Stimulated activated CD8-positive, alpha-beta memory T cell treated with anti-CD3 and anti-CD28 coated beads, Interleukin-12 subunit alpha, Interleukin-12 subunit beta, amount 100 ng/mL, for 4 hours (primary cell): Measurements from ENCODE around the gene BBX.

Experiments used
- DNase-seq: peaks from one replicate; pipeline ENCODE4 v3.0.0-alpha.2; 2020; ENCODE audit warnings: low read depth

The BBX gene

DNA sequence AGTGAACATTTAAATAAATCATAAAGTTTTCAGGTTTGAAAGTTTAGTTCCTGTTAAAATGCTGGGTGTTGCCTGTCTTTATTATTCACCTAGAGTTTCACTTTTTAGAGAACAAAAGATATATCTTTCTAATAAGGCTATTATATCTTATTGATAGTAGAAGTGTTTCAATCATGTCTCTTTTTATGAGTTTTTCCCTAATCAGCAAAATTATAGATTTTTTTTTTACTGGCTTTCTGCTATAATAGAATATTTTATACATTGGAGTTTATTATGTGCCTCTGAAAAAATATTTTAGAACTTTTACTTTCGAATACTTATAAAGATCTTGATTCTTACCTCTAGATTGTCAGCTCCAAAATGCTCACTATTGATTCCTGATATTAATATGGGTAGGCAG, 131.5 kb downstream of the BBX start:
- no peak for DNase-seq

DNA sequence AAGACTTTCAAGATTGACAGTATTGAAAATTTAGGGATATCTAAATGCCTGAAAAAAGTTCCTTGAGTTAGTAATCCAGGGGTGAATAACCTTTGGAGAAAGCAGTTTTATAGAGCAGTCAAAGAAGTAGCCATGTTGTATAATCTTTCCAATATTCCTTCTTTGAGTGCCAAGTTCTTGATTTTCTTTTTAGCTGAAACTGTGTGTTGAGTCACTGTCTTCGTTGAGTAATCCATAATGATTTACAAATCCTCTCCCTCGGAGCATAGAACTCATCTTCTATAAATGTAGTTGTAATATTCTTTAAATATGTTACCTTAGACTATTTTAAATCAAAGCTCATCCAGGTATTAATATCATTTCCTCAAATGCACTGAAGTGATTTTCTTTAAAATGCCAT, 135.2 kb downstream of the BBX start:
- no peak for DNase-seq

DNA sequence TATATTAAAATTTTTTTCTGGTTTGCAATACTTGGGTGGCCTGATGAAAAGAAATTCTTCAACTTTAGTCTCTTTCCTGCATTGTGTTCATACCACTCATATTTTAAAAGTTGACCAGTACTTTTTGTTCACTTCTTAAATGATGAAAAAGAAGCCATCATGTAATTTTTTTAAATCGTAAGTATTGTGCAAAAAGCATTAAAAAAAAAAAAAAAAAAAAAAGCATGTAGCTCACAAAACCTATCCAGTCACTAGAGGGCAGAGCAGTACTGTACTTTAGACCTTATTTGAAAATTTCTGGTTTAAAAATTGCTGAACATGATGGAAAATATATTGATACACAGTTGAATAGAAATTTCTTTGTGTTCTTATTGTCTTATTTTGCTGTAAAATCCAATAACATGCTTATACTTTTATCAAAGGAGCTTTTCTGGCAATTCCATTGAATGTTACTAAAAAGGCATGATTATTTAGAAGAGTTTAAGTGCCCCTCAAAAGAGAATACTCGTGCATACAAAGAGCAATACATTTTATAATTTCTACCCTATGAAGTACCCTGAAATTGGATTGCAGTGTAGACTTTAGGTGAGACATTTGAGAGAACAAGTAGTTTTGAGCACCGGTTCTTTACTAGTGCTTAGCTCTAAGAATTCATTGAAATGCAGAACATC, 137.7 kb downstream of the BBX start:
- DNase-seq: no peak

DNA sequence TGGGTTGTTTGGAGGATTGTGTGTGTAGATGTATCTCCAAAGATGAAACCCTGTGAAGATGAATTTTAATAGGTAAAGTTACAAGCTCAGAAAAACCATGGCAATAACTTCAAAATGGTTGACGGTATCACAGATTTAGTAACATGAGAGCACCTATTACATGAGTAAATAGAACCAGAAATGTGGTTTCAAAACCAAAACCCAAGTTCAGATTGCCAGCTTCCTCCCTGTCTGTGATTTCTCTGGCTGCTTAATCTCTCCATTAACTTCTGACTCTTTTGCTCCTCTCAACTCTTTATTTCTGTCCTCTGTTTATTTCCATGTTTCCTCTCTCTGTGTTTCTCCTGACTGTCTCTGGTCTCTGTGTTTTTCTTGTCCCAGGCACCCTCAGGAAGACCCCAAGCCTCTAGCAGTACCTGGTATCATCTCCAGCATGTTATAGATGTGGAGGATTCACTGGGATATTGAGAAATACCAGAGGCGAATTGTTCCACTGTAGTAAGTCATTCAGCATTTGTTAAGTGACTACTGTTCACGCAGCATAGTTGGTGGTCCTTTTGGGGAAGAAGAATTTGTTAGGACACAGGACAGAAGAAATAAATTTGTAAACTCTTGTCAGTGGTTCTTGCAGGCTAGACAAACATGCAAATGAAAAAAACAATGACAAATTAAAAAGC, 138.8 kb downstream of the BBX start:
- no peak for DNase-seq

DNA sequence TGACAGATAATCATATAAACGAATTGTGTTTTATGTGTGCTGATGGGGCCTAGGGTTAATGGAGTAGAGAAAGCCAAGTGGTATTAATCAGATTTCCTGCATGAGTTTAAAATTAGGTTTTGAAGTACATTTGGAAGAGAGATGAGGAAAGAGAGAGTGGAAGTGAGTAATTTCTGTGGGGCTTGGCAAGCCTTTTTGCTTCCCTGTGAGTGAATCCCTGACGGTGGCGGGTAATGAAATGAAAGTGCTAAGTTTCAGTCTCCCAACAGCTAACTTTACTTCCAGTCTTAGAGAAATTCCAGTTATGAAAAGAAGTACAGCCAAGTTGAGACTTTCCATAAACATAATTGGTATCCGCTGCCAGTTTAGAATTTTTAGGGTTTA, 139.4 kb downstream of the BBX start:
- no peak for DNase-seq

DNA sequence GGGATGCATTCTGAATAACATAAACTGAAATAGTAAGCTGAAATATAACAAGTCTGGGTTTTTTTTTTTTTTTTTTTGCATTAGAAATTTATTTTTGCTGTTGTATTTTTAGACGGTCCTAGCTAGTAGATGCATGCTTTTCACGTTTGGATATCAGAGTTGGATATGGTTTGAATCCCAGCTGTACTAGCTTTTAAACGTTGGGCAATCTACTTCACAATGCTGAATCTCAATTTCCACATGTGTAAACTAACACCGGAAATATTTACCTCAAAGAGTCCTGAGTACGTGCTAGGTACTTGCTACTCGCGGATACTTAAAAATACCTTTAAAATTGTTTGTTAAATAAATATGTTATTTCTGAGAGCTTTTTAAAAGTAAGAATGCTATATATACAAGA, 139.8 kb downstream of the BBX start:
- DNase-seq: no peak

DNA sequence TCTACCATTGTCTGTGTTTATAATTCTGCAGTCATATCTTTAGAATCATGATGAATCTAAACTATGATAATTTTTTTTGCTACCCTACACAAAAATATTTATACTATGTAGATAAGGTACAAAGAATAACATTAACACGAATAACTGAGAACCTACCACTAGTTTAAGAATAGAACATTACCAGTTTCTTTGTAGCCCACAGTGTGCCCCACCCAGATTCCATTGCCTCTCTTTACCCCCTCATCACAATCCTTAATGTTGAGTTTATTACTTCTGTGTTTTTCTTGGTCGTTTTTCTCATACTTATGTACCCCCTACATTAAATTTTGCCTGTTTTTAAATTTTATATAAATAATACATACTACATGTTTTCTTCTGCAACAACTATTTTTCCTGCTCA, 140.5 kb downstream of the BBX start:
- DNase-seq: no peak

DNA sequence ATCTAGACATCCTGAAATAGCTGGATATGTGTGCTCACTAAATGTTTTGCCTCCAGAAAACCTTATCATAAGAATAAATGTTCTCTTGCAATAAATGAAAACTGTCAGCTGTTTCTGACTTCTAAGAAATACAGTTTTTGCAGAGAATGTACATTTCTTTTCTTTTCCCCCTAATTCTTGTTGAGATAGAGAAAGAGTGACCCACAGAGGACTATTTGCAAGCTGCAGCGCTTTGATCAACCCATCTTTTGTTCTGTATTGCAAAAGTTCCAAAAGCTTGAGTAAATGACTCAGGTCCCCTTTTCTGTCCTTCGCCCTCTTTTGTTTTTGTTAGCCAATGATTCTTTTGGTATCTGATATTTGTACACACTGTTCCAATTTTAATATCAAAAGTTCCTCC, 141.9 kb downstream of the BBX start:
- DNase-seq: no peak

DNA sequence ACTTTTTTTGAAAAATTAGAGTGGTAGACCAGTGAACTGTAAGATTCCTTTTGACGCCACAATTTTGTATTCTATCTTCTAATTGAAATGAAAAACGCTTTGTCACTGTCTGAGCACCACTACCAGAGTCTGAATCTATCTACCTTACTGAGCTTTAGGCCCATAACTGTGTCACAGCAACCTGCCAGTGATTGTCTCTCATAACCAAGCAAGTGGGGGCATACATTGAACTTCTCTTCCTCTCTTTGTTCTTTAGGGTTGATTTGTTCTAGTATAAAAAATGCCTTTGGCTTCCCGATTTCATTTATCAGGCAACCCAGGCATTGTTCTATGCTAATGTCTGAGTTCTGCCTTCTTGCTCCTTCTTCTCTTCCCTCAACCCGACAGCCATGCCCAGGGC, 142.6 kb downstream of the BBX start:
- no peak for DNase-seq

DNA sequence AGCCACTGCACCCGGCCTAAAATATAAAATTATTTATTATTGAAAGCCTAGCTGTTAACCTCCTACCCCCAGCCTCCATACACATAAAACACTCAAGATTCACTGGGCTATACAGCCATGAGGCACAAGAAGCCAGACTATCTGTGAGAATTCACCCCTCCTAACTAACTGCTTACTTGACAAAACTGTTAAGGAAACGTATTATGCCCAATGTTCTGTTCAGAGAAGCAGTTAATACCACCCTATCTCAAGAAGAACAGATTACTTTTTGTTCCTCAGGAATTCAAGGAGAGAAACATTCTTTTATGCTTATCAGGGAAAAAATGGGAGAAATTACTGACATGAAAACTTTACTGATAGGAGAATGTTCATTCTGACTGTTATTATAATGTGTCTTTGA, 144.1 kb downstream of the BBX start:
- DNase-seq: no peak

DNA sequence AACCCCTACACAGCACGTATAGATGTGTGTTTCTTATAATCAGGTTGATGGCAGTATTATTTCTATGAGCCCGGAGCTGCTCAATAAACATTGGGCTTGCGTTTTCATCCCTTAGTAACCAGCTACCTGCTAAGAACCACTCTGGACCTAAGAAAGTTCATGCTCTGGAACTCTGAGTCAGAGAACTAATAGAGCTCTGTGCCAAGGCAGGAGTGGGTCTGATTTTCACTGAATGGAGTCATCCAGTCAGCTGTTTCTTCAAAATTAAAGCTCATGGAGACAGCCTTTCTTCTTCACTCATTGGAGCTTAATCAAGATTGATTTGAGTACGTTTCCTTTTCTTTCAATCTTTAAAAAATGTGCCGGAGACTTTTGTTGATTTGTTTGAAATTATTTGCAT, 145.7 kb downstream of the BBX start:
- no peak for DNase-seq

DNA sequence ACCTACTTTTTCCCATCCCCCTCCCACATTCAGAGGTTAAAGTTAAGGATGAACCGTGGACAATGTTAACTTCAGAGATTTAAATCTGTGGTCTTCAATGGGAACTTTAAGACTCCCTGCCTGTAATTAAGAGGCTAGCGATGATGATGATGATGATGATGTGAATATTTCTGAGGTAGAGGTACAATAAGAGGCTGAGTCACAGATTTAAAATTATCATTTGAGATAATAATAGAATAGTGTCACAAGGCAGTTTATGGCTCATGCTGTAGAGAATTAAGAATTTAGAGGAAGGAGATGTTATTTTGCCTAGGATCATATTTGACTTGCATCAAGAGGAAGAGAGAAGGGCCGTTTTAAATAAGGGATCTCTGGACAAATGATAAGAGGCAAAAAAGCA, 146.2 kb downstream of the BBX start:
- no peak for DNase-seq

DNA sequence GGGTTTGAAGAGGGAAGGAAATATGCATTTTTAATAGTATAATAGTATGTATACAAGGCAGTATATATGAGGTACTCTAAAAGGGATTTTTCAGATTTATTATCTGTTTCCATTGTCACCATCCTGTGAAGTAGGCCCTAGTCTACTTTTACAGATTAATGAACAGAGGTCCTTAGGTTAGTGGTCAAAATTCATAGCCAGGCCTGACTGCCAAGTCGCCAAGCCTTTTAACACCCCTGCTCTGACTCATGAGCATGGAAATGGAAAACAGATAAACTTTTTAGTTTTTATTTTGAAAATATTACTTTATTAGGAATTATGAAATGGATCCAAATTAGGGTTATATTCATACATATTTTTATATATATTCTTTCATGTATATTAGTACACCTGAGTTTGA, 146.9 kb downstream of the BBX start:
- DNase-seq: no peak

DNA sequence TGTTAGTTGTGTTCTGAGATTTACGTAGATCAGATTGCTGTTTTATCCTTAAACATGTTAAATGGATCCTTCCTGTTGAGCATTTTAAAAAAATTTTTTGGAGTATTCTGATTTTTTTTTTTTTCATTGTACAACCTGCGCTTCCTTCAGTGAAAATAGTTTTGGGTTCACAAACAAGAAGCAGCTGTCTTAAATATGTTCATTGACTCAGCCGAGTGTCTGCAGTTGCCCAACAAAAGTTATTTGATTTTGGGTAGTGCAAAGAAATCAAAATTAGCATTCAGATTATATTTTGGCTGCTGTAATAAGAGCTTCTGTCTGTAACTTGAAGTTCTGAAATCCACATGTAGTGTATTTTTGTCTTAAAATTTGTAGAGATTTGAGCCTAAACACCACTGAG, 148.2 kb downstream of the BBX start:
- no peak for DNase-seq

DNA sequence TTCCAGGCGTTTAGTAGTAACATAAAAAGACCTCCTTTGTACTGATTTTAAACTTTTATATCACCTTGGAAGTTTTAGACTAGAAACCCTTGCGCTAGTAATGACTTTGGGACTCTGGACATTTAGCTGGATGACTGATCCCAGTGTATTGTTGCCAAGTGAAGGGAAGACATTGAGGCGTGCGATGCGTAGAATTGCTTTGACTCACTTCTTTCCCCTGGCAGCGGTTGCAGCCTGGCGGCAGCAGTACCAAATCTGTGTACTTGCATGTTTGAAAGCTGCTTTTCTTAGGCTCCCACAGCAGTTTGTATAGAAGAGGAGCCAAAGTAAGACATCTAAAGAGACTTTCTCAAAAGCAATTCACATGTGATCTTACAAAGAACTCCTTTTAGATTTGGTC, 151.6 kb downstream of the BBX start:
- no peak for DNase-seq

DNA sequence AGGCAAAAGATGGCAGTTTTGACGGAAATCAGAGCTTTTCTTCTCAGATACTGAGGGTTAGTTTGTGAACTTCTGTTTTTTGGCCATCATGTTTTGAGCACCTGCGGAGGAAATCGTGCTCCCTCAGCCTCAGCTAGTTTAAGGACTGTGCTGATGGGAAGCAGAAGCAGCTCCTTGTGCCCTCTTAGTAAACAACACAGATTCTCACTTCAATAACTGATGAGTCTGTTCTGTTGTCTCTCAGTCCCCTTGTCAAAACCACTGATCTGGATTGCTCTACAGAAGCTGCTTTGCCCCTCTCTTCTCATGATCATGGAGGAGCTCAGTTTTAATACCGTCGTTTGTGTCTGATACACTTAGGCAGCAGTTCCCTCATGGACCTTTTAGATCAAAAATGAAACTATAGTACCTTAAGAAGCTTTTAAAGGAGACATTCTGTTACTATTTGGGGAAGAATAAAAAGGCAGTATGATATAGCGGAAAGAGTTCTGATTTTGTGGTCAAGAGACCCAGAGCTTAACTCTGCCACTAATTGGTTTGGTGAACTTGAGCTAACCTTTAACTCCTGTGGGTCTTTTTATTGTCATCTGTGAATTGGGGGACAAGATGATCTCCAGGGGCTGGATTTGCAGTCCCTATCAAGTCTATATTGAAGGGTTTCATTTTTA, 152.6 kb downstream of the BBX start:
- DNase-seq: no peak

DNA sequence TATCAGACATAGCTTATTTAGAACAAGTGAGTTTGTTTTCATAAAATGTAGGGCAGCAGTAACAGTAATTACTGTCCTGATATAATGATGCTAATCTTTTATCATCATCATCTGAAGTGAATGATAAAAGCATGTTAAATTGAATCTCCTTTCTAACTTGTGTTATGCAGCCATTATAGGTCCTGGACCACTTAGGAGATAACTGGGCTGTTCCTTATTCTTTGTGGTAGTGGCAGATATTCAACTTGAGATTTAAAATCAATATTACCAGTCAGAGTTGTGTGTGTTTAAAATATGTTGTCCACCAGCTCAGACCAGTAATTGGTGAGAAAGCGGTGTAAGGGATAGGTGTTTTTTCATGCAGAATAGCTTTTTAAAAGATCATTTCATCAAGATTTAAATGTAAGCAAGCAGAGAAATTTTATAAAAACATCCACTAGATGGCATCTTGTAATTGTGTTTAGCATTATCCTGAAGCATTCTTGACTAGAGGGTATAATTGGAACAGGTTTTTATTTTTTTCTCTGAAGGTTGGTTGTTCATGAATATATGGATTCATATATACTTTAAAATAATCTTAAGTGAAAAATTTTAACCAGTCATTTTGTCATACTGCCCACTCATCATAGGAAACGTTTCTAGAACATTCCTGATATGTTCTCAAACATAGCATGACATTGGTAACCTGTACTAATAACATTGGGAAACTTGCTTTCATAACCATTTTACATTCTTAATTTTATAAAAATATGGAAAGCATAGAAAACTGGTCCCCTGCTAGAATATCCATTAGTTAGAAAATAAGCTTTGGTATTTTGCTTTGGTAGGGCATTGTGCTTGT, 153.9 kb downstream of the BBX start:
- DNase-seq: no peak

DNA sequence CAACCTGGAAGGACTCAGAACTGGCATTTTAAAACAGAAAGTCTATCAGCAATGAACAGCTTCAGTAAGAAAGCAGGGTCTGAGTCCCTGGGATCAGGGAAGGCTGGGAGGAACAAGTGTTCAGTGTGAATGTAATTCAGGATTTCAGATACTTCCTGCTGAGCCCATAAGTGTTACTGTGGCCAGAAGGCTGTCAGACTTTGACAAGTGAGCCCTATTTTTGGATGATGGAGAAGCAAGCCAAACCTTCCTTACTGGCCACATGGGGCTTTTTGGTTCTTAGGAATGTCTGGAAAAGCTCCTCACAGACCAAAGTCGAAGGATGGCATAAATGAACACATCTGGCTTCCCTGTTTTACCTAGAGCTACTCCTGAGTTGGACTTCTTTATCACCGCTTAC, 157.2 kb downstream of the BBX start:
- DNase-seq: no peak

DNA sequence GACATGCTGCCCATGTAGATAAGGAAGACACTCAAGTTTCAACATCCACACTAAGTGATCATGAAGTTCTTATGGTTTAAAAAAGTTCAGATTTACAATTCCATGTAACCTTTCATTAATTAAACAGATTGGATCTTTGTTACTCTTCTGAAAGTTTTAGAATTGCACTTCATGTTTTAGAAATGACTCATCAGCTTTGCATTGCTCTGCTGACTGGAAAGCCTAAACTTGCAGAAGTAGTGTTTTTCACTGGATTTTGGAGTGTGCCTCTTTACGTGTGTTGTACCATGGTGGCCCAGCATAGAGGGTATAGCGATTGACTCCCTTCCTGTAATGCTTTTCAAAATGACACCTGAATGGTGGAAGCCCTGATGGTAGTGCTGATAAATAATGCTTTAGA, 157.9 kb downstream of the BBX start:
- no peak for DNase-seq

DNA sequence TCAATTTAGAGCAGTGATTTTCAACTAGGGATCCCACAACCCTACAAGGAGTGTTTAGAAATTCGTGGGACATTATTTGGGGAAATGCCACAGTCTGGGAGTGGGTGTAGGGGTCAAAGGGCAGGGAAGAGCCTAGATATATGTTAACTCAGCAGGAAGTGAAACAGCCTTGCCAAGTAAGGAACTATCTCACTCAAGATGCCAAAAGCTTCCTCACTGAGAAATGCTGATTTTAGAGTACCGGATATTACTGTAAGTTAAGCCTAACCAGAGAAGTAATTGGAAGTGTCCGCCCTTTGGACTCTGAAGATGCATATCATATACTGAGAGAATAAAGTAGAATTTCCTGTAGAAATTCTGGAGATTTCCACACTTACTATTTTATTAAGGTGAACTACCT, 158.6 kb downstream of the BBX start:
- DNase-seq: no peak

DNA sequence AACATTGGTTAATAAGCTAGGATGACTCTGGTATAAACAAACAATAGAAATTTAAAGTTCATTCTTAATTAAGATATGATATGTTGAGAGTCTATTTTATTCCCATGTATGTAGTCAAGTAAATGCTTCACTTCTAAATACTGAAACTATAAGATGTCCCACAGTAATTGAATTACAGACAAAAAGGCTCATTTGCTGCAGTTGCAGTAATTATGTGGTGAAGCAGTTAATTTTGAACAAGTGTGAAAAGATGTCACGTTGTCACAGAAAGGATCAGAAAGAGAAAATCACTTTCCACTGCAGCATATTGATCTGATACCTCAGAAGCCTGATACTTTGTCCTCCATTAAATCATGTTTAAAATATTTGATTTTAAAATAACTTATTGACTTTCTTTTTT, 159.8 kb downstream of the BBX start:
- DNase-seq: no peak

DNA sequence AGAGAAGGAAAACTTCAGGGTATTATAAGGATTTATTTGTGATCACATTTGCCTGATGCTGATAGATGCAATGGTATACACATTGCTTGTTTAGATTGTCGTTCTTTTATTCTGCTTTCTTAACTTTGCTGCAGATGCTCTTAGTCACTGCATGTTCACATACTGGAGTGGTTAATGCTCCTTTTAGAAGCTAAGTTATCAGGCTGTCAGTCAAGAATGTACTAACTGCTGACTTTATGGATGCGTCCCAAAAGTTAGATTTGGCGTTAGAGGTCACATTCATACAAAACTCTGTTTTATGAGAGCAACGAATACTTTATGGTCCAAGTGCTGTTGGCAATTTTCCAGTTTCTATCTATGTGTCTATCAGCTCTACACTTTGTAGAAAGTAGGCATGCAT, 160.7 kb downstream of the BBX start:
- no peak for DNase-seq

DNA sequence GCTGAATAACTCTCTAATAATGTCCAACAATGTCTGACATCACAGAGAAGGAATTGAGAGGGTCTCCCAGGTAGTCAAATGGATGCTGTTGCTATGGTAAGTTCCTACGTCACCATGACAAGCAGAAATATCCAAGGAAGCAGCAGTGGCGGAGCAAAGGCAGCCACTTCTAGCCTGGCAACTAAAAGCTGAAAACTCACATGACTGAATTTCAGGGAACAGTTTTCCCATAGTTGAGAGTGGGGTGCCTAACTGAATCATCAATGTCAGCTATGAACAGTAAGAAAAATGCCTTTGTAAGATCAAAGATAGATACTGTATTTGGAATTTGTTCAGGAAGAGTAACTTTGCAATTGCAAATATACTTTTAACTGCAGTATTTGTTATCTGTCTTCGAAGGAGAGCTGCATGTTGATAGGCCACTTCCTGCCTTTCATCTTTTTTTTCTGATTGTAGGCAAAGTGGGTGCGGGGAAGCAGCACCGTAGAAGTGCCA, 161.7 kb downstream of the BBX start:
- DNase-seq: no peak
